Progenitor cell of endocrine pancreas (in vitro differentiated cells): Measurements from ENCODE around the gene CALN1. TPM values are rescaled to one million over a fixed set of nuclear protein-coding genes. Genes with fewer than 3 reads are reported as not detected.

Source experiments
- DNase-seq: peaks from one replicate; pipeline ENCODE4 v3.0.0; 2021; ENCODE audit warnings: low spot score; ENCODE audit not compliant: unreplicated experiment
- H3K27ac Mint-ChIP-seq: 2 replicates; pipeline ENCODE4 v1.8.0; 2021; ENCODE audit warnings: mild to moderate bottlenecking, moderate library complexity, mixed read lengths
- H3K27me3 Mint-ChIP-seq: 2 replicates; pipeline ENCODE4 v1.8.0; 2021; ENCODE audit warnings: mixed read lengths
- H3K36me3 Mint-ChIP-seq: 2 replicates; pipeline ENCODE4 v1.8.0; 2022; ENCODE audit warnings: mixed read lengths; ENCODE audit not compliant: insufficient read depth
- H3K4me1 Mint-ChIP-seq: 2 replicates; pipeline ENCODE4 v1.8.0; 2021; ENCODE audit warnings: low read depth, mixed read lengths
- H3K4me3 Mint-ChIP-seq: 2 replicates; pipeline ENCODE4 v1.8.0; 2021; ENCODE audit warnings: low read depth, mild to moderate bottlenecking, moderate library complexity, mixed read lengths
- H3K9me3 Mint-ChIP-seq: 2 replicates; pipeline ENCODE4 v1.8.0; 2021; ENCODE audit warnings: low read depth, mixed read lengths
- CTCF ChIP-seq: fragments of 200-600 bp; sonication (generic); IDR thresholded peaks from one replicate; pipeline ENCODE4 v1.5.0; 2021; ENCODE audit warnings: antibody characterized with exemption, mild to moderate bottlenecking; ENCODE audit not compliant: unreplicated experiment
- total RNA-seq: library from RNA; stranded (reverse); gene quantifications from 2 replicates; pipeline ENCODE4 v1.2.1, GENCODE V29; 2021

Gene CALN1
- total RNA-seq, 1 donor from 2014 or later: 0.79 TPM

DNA sequence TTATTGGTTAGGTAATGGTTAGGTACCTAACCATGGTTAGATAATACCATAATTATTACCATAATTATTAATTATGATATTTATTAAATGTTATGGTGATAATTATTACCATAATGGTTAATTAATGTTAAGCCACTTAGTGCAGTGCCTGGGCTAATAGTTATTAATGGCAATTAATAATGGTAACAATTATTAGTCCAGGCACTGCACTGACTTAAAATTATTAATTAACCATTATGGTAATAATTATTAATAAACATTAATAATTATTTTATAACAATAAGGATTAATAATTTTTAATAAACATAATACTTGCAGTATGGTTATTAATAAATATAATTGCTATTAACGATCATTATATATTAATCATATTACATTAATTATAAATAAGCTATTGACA is 604.0 kb downstream of the CALN1 start:
- no peak for TF ChIP-seq CTCF
- H3K4me3 Mint-ChIP-seq: no peak overlapping the region
- DNase-seq: no peak
- H3K4me1 Mint-ChIP-seq: no peaks in the 10 kb centered on the region
- H3K9me3 Mint-ChIP-seq: peaks cover 9% of the 10 kb centered on the region
- no peaks in the 10 kb centered on the region for H3K27me3 Mint-ChIP-seq
- no peak overlapping the region for H3K27ac Mint-ChIP-seq
- H3K36me3 Mint-ChIP-seq: peaks cover 3% of the 10 kb centered on the region

DNA sequence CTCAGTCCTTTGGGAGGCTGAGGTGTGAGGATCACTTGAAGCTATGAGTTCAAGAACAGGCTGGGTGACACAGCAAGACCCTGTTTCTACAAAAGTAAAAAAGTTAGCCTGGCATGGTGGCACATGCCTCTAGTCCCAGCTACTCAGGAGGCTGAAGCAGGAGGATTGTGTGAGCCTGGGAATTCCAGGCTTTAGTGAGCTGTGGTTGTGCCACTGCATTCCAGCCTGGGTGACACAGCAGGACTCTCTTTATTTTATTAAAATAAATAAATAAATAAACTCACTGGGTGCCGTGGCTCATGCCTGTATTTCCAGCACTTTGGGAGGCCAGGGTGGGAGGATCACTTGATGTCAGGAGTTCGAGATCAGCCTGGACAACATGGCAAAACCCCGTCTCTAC is 607.9 kb downstream of the CALN1 start:
- no peak for TF ChIP-seq CTCF
- peaks cover 9% of the 10 kb centered on the region for H3K9me3 Mint-ChIP-seq
- H3K4me3 Mint-ChIP-seq: no peak overlapping the region
- no peak for DNase-seq
- H3K27me3 Mint-ChIP-seq: no peaks in the 10 kb centered on the region
- H3K4me1 Mint-ChIP-seq: no peaks in the 10 kb centered on the region
- peaks cover 3% of the 10 kb centered on the region for H3K36me3 Mint-ChIP-seq
- H3K27ac Mint-ChIP-seq: no peak overlapping the region

GRCh38 chr7:71801976-71802375 is 610.2 kb downstream of the CALN1 start:
- peaks cover 9% of the 10 kb centered on the region for H3K9me3 Mint-ChIP-seq
- H3K27ac Mint-ChIP-seq: no peak overlapping the region
- H3K27me3 Mint-ChIP-seq: peaks cover 10% of the 10 kb centered on the region
- H3K4me3 Mint-ChIP-seq: no peak overlapping the region
- no peak for DNase-seq
- peaks cover 3% of the 10 kb centered on the region for H3K36me3 Mint-ChIP-seq
- H3K4me1 Mint-ChIP-seq: no peaks in the 10 kb centered on the region
- no peak for TF ChIP-seq CTCF

DNA sequence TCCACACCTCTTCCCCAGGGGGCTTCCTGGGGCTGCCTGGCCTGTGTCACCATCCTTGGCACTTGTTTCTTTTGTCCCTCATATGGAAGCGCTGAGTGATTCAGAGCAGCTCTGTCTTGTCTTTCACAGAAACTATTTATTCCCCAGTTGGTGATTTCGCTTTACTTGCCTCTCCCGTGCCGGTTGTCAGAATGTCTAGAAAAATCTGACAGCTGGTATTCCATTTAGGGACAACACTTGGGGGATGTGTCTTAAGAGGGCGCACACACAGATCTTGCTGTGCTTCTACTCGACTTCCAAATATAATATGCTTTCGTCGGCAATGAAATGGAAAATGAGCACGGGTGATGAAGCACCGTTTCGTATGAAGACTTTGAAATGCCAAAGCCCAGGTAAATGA is 611.8 kb downstream of the CALN1 start:
- Mint-ChIP-seq H3K27me3 (peaks cover 10% of the 10 kb centered on the region), H3K36me3 (no peaks in the 10 kb centered on the region), H3K4me3 (no peak overlapping the region), H3K4me1 (no peaks in the 10 kb centered on the region), H3K27ac (no peak overlapping the region), H3K9me3 (no peaks in the 10 kb centered on the region)
- TF ChIP-seq CTCF: no peak
- DNase-seq: no peak

DNA sequence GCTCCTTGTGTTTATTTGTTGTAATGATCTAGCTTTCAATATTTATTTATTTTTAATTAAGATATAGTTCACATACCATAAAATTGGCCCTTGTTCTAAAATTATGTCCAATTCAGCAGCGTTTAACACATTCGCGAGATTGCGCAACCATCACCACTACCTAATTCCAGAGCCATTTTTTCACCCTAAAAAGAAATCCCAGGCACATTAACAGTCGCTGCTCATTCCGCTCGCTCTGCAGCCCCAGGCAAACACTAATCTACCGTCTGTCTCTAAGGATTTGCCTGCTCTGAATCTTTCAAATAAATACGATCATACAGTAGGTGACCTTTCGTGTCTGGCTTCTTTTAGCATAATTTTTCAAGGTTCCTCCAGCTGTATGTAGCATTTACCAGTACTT is 616.7 kb downstream of the CALN1 start:
- H3K36me3 Mint-ChIP-seq: no peaks in the 10 kb centered on the region
- no peak overlapping the region for H3K27ac Mint-ChIP-seq
- H3K9me3 Mint-ChIP-seq: no peaks in the 10 kb centered on the region
- no peaks in the 10 kb centered on the region for H3K4me1 Mint-ChIP-seq
- peaks cover 13% of the 10 kb centered on the region for H3K27me3 Mint-ChIP-seq
- DNase-seq: no peak
- TF ChIP-seq CTCF: no peak
- H3K4me3 Mint-ChIP-seq: no peak overlapping the region

DNA sequence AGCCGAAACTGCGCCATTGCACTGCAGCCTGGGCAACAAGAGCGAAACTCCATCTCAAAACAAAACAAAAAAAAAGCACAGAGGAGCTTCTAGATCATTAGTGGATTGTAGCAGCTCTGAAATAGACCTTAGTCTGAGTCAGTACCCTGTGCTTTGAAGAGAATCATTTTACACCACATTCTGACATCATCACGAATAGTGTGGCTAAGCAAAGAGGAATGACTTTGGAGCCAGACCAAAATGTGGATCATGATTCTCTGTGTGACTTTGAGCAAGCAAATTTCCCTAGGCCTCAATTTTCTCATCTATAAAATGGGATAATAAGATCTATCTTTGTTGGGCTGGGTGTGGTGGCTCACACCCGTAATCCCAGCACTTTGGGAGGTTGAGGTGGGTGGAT is 618.9 kb downstream of the CALN1 start:
- H3K27me3 Mint-ChIP-seq: peaks cover 10% of the 10 kb centered on the region
- no peak for DNase-seq
- no peak overlapping the region for H3K27ac Mint-ChIP-seq
- no peaks in the 10 kb centered on the region for H3K36me3 Mint-ChIP-seq
- TF ChIP-seq CTCF: no peak
- H3K4me1 Mint-ChIP-seq: no peaks in the 10 kb centered on the region
- no peak overlapping the region for H3K4me3 Mint-ChIP-seq
- H3K9me3 Mint-ChIP-seq: no peaks in the 10 kb centered on the region
